ENCODE results near the gene TEDC2. TPM values are rescaled to one million over a fixed set of nuclear protein-coding genes. Genes with fewer than 3 reads are reported as not detected.

TEDC2 gene
- total and polyA plus RNA-seq, 10 of the 15 experiments (the other 5 are each of a cell fraction or from before 2014, with no cell fraction given), result 0.23 to 47.9 (median 19.1) TPM

GRCh38 chr16:2484898-2485508 is 25.1 kb downstream of the TEDC2 start:
- intact Hi-C loops (cut with micrococcal nuclease; ENCODE audit: unreplicated experiment), result loop anchor here (5.0 kb wide), 1 partner anchor 143 kb away; the partner anchor contains the start of gene ABCA3
- FAIRE-seq (no peak), ATAC-seq (no peak), DNase-seq (ENCODE audit: low read depth, low spot score) (no peak)
- Histone ChIP-seq H3K9me3 (replicated peaks; ENCODE audit: control insufficient read depth, insufficient read depth, low read length) (no peaks in the 10 kb centered on the region), H4K20me1 (ENCODE audit: control insufficient read depth, insufficient read depth) (no peaks in the 10 kb centered on the region), H3K36me3 (ENCODE audit: control insufficient read depth in 2 of 2, insufficient read depth in 2 of 2, low read length in 1 of 2) (no peaks in the 10 kb centered on the region), H2AFZ (ENCODE audit: control insufficient read depth, low read depth, low read length) (no peak overlapping the region), H3K4me1 (ENCODE audit: control insufficient read depth, insufficient read depth, low read length) (peaks cover 16% of the 10 kb centered on the region), H3K27me3 (replicated peaks in 1 of 2; ENCODE audit: control insufficient read depth in 2 of 2, insufficient read depth in 2 of 2, low read length in 1 of 2) (no peaks in the 10 kb centered on the region), H3K27ac (ENCODE audit: control insufficient read depth, insufficient read depth) (no peak overlapping the region), H3K4me3 (no peak overlapping the region), H3K79me2 (ENCODE audit: control insufficient read depth, insufficient read depth, low read length) (no peaks in the 10 kb centered on the region), H3K9ac (ENCODE audit: control insufficient read depth, insufficient read depth, low read length) (no peak overlapping the region), H3K4me2 (ENCODE audit: control insufficient read depth, insufficient read depth) (no peak overlapping the region)
- 91% methylated on average over 13 of the region's 13 CpGs for WGBS (ENCODE audit: insufficient coverage, insufficient replicate concordance, low lambda C conversion rate, missing lambda C conversion rate)
- in situ Hi-C loops (cut with MboI), result no loop called here
- BruUV-seq (replicated peaks), result no TSS peak
- ChIA-PET RAD21 (ENCODE audit: unreplicated experiment) (interaction anchor here (3.8 kb wide), 1 partner anchor 55 kb away, joined by 21 read pairs; the partner anchor contains the start of gene CCNF), SMC1A (ENCODE audit: uncharacterized antibody, unreplicated experiment) (interaction anchor here (1.9 to 2.1 kb wide), 2 partner anchors 16 to 55 kb away, joined by 8 to 9 read pairs; partner anchors contain the start of gene CCNF), POLR2A (interaction anchor here (0.7 to 3.4 kb wide), 4 partner anchors 10 to 55 kb away, joined by 3 to 10 read pairs (median 5); partner anchors contain the start of genes CCNF and TBC1D24), CTCF (interaction anchor here (1.5 to 4.1 kb wide), 3 partner anchors 10 to 54 kb away, joined by 5 to 39 read pairs (median 8); partner anchors contain the start of genes CCNF and TBC1D24)
- TF ChIP-seq NFXL1 (IDR thresholded peaks at IDR 0.05; ENCODE audit: borderline replicate concordance) (no peak), TCF12 (IDR thresholded peaks at IDR 0.05; ENCODE audit: low read depth, low read length) (no peak), ZSCAN29 (IDR thresholded peaks at IDR 0.05) (no peak), SRF (IDR thresholded peaks at IDR 0.05; ENCODE audit: low read depth in 2 of 2, low read length in 2 of 2) (no peak)

All from GM12878 (cell line).